WTC11 (cell line): ENCODE measurements around the gene PKP2. TPM values are rescaled to one million over a fixed set of nuclear protein-coding genes. Genes with fewer than 3 reads are reported as not detected.

Source experiments
- ATAC-seq: fragments of 200-7000 bp; cut with Tn5 transposase; 2 replicates; pipeline ENCODE4 v1.10.0; 2021; ENCODE audit warnings: mild to moderate bottlenecking, moderate library complexity
- CTCF ChIA-PET: fragments of 300-600 bp; sonication (Branson Sonifier 250); formaldehyde crosslinking; loops from one replicate; lab custom pipeline; 2021; ENCODE audit warnings: antibody characterized with exemption; lab: Charles Lee
- POLR2A ChIA-PET: fragments of 350-600 bp; sonication (Branson Sonifier 250); formaldehyde crosslinking; loops from one replicate; lab custom pipeline; 2021; ENCODE audit warnings: antibody characterized with exemption; lab: Charles Lee
- DNase-seq: peaks from one replicate; pipeline ENCODE4 v3.0.0; 2021; ENCODE audit warnings: low spot score
- H3K27ac Mint-ChIP-seq: 2 replicates; pipeline ENCODE4 v1.8.0; 2021; ENCODE audit warnings: mixed read lengths
- H3K27me3 Mint-ChIP-seq: 2 replicates; pipeline ENCODE4 v1.8.0; 2021; ENCODE audit warnings: low read depth, mild to moderate bottlenecking, moderate library complexity, mixed read lengths
- H3K36me3 Mint-ChIP-seq: 2 replicates; pipeline ENCODE4 v1.8.0; 2021; ENCODE audit warnings: mixed read lengths
- H3K4me1 Mint-ChIP-seq: 2 replicates; pipeline ENCODE4 v1.8.0; 2022; ENCODE audit warnings: mixed read lengths
- H3K4me3 Mint-ChIP-seq: 2 replicates; pipeline ENCODE4 v1.8.0; 2021; ENCODE audit warnings: mild to moderate bottlenecking, moderate library complexity, mixed read lengths
- H3K9me3 Mint-ChIP-seq: 2 replicates; pipeline ENCODE4 v1.8.0; 2021; ENCODE audit warnings: mixed read lengths
- CREB1 ChIP-seq: sonication (generic); formaldehyde crosslinking; IDR thresholded peaks from 2 replicates; pipeline ENCODE4 v1.8.0; 2023; ENCODE audit warnings: mild to moderate bottlenecking, missing genetic modification reagents
- ESRRA ChIP-seq: sonication (generic); formaldehyde crosslinking; IDR thresholded peaks from 2 replicates; pipeline ENCODE4 v1.8.1; 2022; ENCODE audit warnings: mild to moderate bottlenecking, missing genetic modification reagents, borderline replicate concordance
- GABPB1 ChIP-seq: sonication (generic); formaldehyde crosslinking; IDR thresholded peaks from 2 replicates; pipeline ENCODE4 v1.8.1; 2023; ENCODE audit warnings: mild to moderate bottlenecking, missing genetic modification reagents
- HMGA2 ChIP-seq: fragments of 250-450 bp; sonication (Bioruptor Pico); IDR thresholded peaks from 2 replicates; pipeline ENCODE4 v1.4.0; 2021; ENCODE audit warnings: mild to moderate bottlenecking, moderate library complexity
- NR1H2 ChIP-seq: sonication (generic); formaldehyde crosslinking; IDR thresholded peaks from 2 replicates; pipeline ENCODE4 v1.9.0; 2021; ENCODE audit warnings: mild to moderate bottlenecking, moderate library complexity, missing genetic modification reagents
- RORB ChIP-seq: fragments of 250-450 bp; sonication (Bioruptor Pico); IDR thresholded peaks from 2 replicates; pipeline ENCODE4 v1.9.0; 2021; ENCODE audit warnings: mild to moderate bottlenecking
- TEAD1 ChIP-seq: sonication (generic); formaldehyde crosslinking; IDR thresholded peaks from 2 replicates; pipeline ENCODE4 v1.8.0; 2022; ENCODE audit warnings: mild to moderate bottlenecking, missing genetic modification reagents
- ZNF317 ChIP-seq: sonication (generic); formaldehyde crosslinking; IDR thresholded peaks from 2 replicates; pipeline ENCODE4 v1.8.1; 2023; ENCODE audit warnings: low read depth, mild to moderate bottlenecking, moderate library complexity, missing genetic modification reagents, borderline replicate concordance
- ZNF416 ChIP-seq: fragments of 250-450 bp; sonication (Bioruptor Pico); IDR thresholded peaks from 2 replicates; pipeline ENCODE4 v1.9.0; 2021; ENCODE audit warnings: mild to moderate bottlenecking, inconsistent platforms
- total RNA-seq: library from RNA; stranded (reverse); gene quantifications from 3 replicates; pipeline ENCODE4 v1.2.3, GENCODE V29; 2021
- TF ChIP-seq, protein P1 (sequence below): sonication (generic); formaldehyde crosslinking; IDR thresholded peaks from 2 replicates; pipeline ENCODE4 v1.8.0; 2022; ENCODE audit warnings: mild to moderate bottlenecking, missing genetic modification reagents
- TF ChIP-seq, protein P2 (sequence below): fragments of 250-450 bp; sonication (Bioruptor Pico); IDR thresholded peaks from 2 replicates; pipeline ENCODE4 v1.9.0; 2021; ENCODE audit warnings: mild to moderate bottlenecking, borderline replicate concordance
- TF ChIP-seq, protein P3 (sequence below): sonication (generic); formaldehyde crosslinking; conservative IDR thresholded peaks from 2 replicates; pipeline ENCODE4 v1.8.1; 2022; ENCODE audit warnings: mild to moderate bottlenecking, missing genetic modification reagents
- TF ChIP-seq, protein P4 (sequence below): fragments of 250-450 bp; sonication (Bioruptor Pico); IDR thresholded peaks from 2 replicates; pipeline ENCODE4 v2.1.2; 2022; ENCODE audit warnings: mild to moderate bottlenecking, moderate library complexity
- TF ChIP-seq, protein P5 (sequence below): fragments of 250-450 bp; sonication (Bioruptor Pico); conservative IDR thresholded peaks from 2 replicates; pipeline ENCODE4 v1.9.0; 2021; ENCODE audit warnings: mild to moderate bottlenecking
- TF ChIP-seq, protein P6 (sequence below): sonication (generic); formaldehyde crosslinking; IDR thresholded peaks from 2 replicates; pipeline ENCODE4 v1.8.1; 2023; ENCODE audit warnings: mild to moderate bottlenecking, missing genetic modification reagents, borderline replicate concordance
- TF ChIP-seq, protein P7 (sequence below): sonication (generic); formaldehyde crosslinking; IDR thresholded peaks from 2 replicates; pipeline ENCODE4 v1.8.0; 2023; ENCODE audit warnings: missing genetic modification reagents
- TF ChIP-seq, protein P8 (sequence below): sonication (generic); formaldehyde crosslinking; conservative IDR thresholded peaks from 2 replicates; pipeline ENCODE4 v1.8.1; 2023; ENCODE audit warnings: mild to moderate bottlenecking, low read depth, missing genetic modification reagents, moderate library complexity

Gene PKP2
- total RNA-seq, 1 experiment from 2014 or later: 22.0 TPM

DNA sequence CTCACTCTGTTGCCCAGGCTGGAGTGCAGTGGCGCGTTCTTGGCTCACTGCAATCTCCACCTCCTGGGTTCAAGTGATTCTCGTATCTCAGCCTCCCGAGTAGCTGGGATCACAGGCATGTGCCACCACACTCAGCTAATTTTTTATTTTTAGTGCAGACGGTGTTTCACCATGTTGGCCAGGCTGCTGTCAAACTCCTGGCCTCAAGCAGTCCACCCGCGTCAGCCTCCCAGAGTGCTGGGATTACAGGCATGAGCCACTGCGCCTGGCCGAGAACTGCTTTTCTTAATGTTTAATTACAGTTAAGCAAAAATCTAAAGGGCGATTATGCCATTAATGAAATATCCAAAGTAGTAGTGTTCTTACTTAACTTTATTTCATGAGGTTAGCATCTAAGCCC is 154.4 kb downstream of the PKP2 start:
- ATAC-seq: no peak
- peaks cover 23% of the 10 kb centered on the region for H3K4me1 Mint-ChIP-seq
- no peak for TF ChIP-seq NR1H2 (CRISPR knock-in tag)
- TF ChIP-seq, protein P1, sequence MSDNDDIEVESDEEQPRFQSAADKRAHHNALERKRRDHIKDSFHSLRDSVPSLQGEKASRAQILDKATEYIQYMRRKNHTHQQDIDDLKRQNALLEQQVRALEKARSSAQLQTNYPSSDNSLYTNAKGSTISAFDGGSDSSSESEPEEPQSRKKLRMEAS (CRISPR knock-in tag): no peak
- TF ChIP-seq, protein P2, sequence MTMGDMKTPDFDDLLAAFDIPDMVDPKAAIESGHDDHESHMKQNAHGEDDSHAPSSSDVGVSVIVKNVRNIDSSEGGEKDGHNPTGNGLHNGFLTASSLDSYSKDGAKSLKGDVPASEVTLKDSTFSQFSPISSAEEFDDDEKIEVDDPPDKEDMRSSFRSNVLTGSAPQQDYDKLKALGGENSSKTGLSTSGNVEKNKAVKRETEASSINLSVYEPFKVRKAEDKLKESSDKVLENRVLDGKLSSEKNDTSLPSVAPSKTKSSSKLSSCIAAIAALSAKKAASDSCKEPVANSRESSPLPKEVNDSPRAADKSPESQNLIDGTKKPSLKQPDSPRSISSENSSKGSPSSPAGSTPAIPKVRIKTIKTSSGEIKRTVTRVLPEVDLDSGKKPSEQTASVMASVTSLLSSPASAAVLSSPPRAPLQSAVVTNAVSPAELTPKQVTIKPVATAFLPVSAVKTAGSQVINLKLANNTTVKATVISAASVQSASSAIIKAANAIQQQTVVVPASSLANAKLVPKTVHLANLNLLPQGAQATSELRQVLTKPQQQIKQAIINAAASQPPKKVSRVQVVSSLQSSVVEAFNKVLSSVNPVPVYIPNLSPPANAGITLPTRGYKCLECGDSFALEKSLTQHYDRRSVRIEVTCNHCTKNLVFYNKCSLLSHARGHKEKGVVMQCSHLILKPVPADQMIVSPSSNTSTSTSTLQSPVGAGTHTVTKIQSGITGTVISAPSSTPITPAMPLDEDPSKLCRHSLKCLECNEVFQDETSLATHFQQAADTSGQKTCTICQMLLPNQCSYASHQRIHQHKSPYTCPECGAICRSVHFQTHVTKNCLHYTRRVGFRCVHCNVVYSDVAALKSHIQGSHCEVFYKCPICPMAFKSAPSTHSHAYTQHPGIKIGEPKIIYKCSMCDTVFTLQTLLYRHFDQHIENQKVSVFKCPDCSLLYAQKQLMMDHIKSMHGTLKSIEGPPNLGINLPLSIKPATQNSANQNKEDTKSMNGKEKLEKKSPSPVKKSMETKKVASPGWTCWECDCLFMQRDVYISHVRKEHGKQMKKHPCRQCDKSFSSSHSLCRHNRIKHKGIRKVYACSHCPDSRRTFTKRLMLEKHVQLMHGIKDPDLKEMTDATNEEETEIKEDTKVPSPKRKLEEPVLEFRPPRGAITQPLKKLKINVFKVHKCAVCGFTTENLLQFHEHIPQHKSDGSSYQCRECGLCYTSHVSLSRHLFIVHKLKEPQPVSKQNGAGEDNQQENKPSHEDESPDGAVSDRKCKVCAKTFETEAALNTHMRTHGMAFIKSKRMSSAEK (CRISPR knock-in tag): no peak
- TF ChIP-seq ZNF317 (CRISPR knock-in tag): no peak
- no peak for TF ChIP-seq TEAD1 (CRISPR knock-in tag)
- no peak for TF ChIP-seq CREB1 (CRISPR knock-in tag)
- TF ChIP-seq ESRRA (CRISPR knock-in tag): no peak
- TF ChIP-seq ZNF416 (CRISPR knock-in tag): no peak
- TF ChIP-seq, protein P3, sequence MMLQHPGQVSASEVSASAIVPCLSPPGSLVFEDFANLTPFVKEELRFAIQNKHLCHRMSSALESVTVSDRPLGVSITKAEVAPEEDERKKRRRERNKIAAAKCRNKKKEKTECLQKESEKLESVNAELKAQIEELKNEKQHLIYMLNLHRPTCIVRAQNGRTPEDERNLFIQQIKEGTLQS (CRISPR knock-in tag): no peak
- TF ChIP-seq, protein P4, sequence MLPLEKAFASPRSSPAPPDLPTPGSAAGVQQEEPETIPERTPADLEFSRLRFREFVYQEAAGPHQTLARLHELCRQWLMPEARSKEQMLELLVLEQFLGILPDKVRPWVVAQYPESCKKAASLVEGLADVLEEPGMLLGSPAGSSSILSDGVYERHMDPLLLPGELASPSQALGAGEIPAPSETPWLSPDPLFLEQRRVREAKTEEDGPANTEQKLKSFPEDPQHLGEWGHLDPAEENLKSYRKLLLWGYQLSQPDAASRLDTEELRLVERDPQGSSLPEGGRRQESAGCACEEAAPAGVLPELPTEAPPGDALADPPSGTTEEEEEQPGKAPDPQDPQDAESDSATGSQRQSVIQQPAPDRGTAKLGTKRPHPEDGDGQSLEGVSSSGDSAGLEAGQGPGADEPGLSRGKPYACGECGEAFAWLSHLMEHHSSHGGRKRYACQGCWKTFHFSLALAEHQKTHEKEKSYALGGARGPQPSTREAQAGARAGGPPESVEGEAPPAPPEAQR (CRISPR knock-in tag): no peak
- TF ChIP-seq, protein P5, sequence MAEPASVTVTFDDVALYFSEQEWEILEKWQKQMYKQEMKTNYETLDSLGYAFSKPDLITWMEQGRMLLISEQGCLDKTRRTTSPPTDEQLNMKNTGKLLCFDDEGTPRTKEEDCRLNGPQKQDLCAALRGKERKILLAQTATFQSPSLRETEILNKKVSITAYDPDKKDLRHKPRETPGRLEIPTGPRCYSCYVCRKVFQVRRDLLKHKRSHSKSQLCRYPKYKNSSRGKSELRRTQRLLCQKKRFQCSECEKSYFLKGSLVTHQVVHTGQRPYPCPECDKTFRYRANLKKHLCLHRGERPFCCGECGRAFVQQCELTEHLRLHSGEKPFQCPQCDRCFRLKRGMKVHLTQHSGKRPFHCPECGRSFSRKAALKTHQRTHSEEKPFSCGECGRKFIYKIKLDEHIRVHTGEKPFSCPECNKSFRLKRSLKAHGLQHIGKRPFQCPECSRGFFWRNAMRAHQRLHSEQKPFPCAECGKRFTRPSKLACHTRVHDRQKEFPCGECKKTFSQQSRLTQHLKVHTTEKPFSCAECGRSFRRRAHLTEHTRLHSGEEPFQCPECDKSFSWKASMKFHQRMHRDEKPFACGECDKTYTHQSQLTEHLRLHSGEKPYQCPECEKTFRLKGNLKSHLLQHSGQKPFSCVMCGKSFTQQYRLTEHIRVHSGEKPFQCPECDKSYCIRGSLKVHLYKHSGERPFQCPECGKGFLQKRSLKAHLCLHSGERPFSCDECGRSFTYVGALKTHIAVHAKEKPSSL (CRISPR knock-in tag): no peak
- TF ChIP-seq HMGA2: no peak
- TF ChIP-seq, protein P6, sequence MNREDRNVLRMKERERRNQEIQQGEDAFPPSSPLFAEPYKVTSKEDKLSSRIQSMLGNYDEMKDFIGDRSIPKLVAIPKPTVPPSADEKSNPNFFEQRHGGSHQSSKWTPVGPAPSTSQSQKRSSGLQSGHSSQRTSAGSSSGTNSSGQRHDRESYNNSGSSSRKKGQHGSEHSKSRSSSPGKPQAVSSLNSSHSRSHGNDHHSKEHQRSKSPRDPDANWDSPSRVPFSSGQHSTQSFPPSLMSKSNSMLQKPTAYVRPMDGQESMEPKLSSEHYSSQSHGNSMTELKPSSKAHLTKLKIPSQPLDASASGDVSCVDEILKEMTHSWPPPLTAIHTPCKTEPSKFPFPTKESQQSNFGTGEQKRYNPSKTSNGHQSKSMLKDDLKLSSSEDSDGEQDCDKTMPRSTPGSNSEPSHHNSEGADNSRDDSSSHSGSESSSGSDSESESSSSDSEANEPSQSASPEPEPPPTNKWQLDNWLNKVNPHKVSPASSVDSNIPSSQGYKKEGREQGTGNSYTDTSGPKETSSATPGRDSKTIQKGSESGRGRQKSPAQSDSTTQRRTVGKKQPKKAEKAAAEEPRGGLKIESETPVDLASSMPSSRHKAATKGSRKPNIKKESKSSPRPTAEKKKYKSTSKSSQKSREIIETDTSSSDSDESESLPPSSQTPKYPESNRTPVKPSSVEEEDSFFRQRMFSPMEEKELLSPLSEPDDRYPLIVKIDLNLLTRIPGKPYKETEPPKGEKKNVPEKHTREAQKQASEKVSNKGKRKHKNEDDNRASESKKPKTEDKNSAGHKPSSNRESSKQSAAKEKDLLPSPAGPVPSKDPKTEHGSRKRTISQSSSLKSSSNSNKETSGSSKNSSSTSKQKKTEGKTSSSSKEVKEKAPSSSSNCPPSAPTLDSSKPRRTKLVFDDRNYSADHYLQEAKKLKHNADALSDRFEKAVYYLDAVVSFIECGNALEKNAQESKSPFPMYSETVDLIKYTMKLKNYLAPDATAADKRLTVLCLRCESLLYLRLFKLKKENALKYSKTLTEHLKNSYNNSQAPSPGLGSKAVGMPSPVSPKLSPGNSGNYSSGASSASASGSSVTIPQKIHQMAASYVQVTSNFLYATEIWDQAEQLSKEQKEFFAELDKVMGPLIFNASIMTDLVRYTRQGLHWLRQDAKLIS (CRISPR knock-in tag): no peak
- no peak for TF ChIP-seq GABPB1
- TF ChIP-seq, protein P7, sequence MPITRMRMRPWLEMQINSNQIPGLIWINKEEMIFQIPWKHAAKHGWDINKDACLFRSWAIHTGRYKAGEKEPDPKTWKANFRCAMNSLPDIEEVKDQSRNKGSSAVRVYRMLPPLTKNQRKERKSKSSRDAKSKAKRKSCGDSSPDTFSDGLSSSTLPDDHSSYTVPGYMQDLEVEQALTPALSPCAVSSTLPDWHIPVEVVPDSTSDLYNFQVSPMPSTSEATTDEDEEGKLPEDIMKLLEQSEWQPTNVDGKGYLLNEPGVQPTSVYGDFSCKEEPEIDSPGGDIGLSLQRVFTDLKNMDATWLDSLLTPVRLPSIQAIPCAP (CRISPR knock-in tag): no peak
- no peak for TF ChIP-seq RORB (CRISPR knock-in tag)
- TF ChIP-seq, protein P8, sequence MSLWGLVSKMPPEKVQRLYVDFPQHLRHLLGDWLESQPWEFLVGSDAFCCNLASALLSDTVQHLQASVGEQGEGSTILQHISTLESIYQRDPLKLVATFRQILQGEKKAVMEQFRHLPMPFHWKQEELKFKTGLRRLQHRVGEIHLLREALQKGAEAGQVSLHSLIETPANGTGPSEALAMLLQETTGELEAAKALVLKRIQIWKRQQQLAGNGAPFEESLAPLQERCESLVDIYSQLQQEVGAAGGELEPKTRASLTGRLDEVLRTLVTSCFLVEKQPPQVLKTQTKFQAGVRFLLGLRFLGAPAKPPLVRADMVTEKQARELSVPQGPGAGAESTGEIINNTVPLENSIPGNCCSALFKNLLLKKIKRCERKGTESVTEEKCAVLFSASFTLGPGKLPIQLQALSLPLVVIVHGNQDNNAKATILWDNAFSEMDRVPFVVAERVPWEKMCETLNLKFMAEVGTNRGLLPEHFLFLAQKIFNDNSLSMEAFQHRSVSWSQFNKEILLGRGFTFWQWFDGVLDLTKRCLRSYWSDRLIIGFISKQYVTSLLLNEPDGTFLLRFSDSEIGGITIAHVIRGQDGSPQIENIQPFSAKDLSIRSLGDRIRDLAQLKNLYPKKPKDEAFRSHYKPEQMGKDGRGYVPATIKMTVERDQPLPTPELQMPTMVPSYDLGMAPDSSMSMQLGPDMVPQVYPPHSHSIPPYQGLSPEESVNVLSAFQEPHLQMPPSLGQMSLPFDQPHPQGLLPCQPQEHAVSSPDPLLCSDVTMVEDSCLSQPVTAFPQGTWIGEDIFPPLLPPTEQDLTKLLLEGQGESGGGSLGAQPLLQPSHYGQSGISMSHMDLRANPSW (CRISPR knock-in tag): no peak
- TF ChIP-seq, all 79 proteins: peak for 0
- CTCF ChIA-PET: interaction anchor here (0.6 to 0.7 kb wide), 2 partner anchors 81 to 147 kb away, joined by 3 read pairs; no protein-coding TSS in a partner anchor
- DNase-seq: no peak
- H3K36me3 Mint-ChIP-seq: peaks cover 79% of the 10 kb centered on the region
- H3K27me3 Mint-ChIP-seq: no peaks in the 10 kb centered on the region
- H3K4me3 Mint-ChIP-seq: no peak overlapping the region
- POLR2A ChIA-PET: no interaction called here
- H3K9me3 Mint-ChIP-seq: no peaks in the 10 kb centered on the region
- H3K27ac Mint-ChIP-seq: no peak overlapping the region
